GM12864 (cell line): ENCODE measurements around the gene ENOX2.

Experiments
- DNase-seq: peaks from one replicate; pipeline ENCODE4 v3.0.0-alpha.2; 2011; ENCODE audit warnings: low read depth
- H3K4me3 ChIP-seq: 2 replicates; pipeline ENCODE4 v1.5.1; 2011; ENCODE audit warnings: mild to moderate bottlenecking, low read depth, low read length, control low read depth
- TF ChIP-seq, protein P1 (sequence below): IDR thresholded peaks from 2 replicates; pipeline ENCODE4 v1.5.1; 2011; ENCODE audit warnings: low read depth, mild to moderate bottlenecking, moderate library complexity, low read length, control low read depth, inconsistent platforms; ENCODE audit errors: missing control alignments

Gene ENOX2

DNA sequence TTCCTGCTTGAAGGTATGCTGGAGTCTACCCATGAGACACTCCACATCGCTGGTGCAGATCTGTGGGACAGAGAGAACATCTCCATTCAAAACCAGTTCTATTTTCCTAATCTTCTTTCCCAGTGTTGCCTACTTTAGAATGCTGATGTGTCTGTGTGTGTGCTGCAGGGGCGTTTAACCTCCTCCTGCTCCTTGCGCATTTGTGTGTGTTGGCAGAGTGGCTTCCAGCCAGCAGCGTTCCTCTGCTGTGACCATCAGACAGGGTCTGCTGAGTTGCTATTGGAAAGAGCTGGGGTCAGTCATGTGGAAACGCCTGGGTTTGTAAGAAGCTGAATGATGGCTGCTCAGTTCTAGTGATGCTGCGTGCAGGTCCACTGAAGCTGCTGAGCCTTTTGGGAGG is 277.6 kb downstream of the ENOX2 start:
- no peak for DNase-seq
- TF ChIP-seq, protein P1, sequence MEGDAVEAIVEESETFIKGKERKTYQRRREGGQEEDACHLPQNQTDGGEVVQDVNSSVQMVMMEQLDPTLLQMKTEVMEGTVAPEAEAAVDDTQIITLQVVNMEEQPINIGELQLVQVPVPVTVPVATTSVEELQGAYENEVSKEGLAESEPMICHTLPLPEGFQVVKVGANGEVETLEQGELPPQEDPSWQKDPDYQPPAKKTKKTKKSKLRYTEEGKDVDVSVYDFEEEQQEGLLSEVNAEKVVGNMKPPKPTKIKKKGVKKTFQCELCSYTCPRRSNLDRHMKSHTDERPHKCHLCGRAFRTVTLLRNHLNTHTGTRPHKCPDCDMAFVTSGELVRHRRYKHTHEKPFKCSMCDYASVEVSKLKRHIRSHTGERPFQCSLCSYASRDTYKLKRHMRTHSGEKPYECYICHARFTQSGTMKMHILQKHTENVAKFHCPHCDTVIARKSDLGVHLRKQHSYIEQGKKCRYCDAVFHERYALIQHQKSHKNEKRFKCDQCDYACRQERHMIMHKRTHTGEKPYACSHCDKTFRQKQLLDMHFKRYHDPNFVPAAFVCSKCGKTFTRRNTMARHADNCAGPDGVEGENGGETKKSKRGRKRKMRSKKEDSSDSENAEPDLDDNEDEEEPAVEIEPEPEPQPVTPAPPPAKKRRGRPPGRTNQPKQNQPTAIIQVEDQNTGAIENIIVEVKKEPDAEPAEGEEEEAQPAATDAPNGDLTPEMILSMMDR, result no peak
- no peak overlapping the region for H3K4me3 ChIP-seq

DNA sequence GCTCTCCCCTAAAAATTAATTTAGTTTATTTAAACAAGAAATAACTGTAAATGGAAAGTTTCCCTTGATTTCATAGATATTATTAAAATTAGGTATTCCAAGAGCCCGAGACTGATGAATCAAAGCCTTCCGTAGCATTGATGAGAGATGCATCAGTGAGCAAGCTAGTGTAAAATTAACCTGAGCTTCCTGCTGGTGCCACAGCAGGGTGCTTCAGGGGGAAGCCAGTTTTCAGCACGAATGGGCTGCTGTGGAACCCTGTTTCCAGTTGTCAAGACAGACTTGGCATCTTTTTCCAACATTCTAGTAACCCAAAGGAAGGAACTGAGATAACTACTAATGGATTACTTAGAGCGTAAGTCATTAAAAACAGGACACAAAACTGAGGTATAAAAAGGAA is 279.5 kb downstream of the ENOX2 start:
- no peak for DNase-seq
- H3K4me3 ChIP-seq, result no peak overlapping the region
- TF ChIP-seq, protein P1, result no peak

DNA sequence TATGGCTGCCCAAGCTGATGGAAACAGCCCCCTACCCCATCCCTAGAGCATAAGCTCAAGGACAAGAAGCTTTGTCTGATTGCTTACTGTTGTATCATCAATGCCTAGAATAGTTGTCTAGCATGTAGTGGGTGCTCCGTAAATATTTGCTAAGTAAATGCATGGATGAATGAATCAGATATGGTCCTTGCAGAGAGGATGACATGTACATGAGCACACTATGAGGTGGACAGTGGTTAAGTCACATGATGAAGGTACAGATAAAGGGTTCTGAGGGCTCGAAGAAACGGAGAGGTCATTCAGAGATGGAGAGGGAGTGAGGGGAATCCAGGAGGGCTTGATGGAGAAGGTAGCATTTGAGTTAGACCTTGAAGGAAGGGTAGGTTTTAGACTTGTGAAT is 287.1 kb downstream of the ENOX2 start:
- TF ChIP-seq, protein P1, result no peak
- H3K4me3 ChIP-seq, result no peak overlapping the region
- no peak for DNase-seq

DNA sequence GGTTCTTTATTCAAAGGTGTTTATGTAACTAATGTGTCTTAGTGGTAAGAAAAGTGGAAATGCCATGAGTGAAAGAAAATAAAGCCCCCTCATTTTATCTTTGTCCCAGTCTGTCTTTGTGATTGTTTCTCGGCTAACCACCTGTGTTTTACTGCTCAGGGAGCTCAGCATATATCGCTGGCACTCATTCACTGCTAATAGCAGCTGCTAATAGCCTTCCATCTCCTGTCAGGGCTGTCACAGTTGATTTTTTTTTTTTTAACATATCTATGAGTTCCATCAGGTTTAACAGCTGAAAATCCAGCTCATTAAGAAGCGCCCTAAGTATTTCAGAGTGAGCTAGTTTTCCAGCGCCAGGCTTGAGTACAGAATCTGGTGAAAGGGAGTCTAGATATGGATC is 295.6 kb downstream of the ENOX2 start:
- H3K4me3 ChIP-seq, result no peak overlapping the region
- DNase-seq, result no peak
- TF ChIP-seq, protein P1, result no peak

DNA sequence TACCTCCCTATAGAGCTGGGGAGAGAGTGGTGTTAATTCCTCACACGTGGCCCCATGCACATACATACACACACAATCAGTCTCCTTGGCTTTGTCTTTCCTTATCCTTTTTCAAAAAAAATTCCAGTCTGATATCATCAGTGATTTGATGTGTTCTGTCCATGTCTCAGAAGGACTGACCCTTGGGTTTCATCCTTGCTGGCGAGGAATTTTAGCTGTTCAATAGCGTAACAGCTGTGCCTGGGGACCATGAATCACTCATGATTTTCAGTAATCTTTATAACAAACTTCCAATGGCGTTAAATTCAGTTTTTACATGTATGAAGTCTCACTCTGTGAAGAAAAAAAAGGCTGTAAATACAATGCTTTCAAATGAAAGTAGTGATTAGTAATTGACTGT is 296.6 kb downstream of the ENOX2 start:
- DNase-seq, result no peak
- TF ChIP-seq, protein P1, result no peak
- no peak overlapping the region for H3K4me3 ChIP-seq

DNA sequence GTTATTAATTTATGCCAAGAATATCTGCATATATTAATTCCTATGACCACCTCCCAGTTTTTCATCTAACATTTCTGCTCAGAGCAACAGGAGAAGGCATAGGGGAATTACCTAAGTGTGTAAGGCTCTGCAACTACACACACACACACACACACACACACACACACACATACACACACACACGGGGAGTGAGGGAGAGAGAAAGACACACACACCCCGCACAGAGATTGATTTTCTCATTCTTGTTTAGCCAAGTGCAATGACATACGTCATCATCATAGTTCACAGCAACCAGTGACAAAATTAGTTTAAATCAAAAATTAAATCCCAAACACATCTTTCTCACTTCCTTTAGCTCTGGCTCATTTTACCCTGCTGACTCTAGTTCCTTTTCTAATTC is 298.1 kb downstream of the ENOX2 start:
- DNase-seq, result no peak
- H3K4me3 ChIP-seq, result no peak overlapping the region
- TF ChIP-seq, protein P1, result no peak

DNA sequence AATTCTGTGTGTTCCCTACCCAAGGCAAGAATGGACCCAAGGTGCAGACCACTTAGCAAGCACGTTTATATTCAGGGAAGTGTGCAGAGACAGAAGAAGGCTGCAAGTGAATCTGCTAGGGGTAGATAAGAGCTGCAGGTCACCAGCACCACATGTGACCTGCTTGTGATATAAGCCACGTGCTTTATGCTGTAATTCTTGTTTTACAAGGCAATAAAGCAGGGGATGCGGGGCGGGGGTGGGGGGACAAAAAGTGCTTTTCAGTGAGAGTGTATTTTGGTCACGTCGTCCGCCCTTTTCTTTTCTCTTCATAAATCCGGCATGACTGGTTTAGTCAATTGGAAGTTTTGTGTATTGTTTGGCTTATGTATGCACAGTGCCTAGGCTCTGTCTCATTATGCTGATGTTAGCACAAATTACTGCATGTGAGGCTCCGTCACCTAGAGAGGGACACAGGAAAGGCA is 308.5 kb downstream of the ENOX2 start:
- DNase-seq, result no peak
- no peak overlapping the region for H3K4me3 ChIP-seq
- TF ChIP-seq, protein P1, result no peak
